Measurements from ENCODE around the gene ADAMTS15.
"Not testable (repeated sequence)": the region's sequence is repeated elsewhere in the genome, so short reads cannot be mapped to it uniquely, and the experiment has no call there.

ADAMTS15 gene

DNA sequence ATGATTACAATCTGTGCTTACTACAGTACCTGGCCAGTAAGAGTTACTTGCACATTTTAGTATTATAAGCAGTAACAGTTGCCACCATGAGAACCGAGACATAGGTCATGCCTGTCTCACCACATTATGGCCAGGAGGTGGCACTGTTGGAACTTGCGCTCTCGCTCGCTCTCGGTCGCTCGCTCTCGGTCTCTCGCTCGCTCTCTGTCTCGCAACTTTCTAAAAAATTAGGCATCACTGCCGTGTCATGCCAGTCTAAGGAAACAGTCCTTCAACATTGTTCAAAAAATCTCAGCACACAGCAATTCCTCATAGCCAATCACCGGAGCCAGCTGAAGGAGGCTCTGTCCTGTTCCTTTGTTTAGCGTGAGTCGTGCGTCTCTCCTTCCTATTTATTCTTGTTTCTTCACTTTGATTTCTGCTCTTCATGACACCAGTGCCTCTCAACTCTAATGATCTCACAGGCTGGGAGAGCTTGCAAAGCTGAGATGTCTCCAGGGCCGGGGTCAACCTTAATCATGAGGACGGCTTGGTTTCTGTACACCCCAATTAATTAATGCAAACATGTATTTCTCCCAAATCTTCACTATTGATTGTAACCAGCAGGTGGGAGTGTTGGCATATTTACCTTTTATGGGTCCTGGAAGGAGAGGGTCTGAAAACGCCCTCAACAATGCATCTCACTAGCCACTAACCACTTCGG is 13.8 kb upstream of the ADAMTS15 start:
- TF ChIP-seq CTCF (conservative IDR thresholded peaks at IDR 0.05; ENCODE audit: low read depth, low read length): peak; percentile 93
- H3K4me3 ChIP-seq (ENCODE audit: low read depth, low read length): peak overlapping the region; percentile 59
- DNase-seq (ENCODE audit: low read depth): peak; percentile 87

DNA sequence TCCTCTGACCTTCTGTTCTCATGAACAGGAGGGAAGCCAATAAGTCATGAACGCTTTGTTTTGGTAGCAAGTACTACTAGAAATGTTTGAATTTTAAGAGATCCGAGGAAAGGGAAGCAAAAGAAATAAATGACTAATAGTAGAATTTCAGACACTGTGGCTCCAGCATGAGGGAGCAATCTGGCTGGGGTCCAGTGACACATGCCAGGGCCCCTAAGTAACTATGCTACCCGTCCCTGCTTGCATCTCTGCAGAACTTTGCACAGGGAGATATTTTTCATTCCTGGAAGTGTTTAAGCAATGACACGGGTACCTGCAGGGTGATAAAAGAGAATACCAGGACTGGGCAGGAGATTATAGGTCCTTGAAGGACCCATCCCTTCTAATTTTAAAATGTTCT is 12.8 kb upstream of the ADAMTS15 start:
- no peak overlapping the region for H3K4me3 ChIP-seq (ENCODE audit: low read depth, low read length)
- DNase-seq (ENCODE audit: low read depth): no peak
- TF ChIP-seq CTCF (conservative IDR thresholded peaks at IDR 0.05; ENCODE audit: low read depth, low read length): no peak

DNA sequence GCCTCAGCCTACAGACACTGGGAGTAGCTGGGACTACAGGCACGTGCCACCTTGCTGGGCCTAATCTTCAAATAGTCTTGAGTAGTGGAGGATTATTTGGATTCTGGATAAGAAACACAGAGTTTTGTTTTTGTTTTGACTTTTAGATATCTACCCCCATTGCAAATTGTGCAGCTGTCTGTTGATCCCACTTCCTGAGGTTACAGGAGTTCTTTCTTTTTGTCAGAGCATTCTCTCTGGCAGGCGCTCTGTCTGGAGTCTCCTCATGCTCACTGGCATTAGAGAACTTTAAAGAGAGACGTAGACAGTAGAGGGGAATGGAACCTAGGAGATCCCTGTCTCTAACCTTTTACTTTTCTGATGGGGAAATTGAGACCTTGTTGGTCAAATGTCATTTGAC is 12.3 kb upstream of the ADAMTS15 start:
- no peak for TF ChIP-seq CTCF (conservative IDR thresholded peaks at IDR 0.05; ENCODE audit: low read depth, low read length)
- no peak for DNase-seq (ENCODE audit: low read depth)
- H3K4me3 ChIP-seq (ENCODE audit: low read depth, low read length): no peak overlapping the region

- DNase-seq (ENCODE audit: low read depth): no peak
- TF ChIP-seq CTCF (conservative IDR thresholded peaks at IDR 0.05; ENCODE audit: low read depth, low read length): no peak
- no peak overlapping the region for H3K4me3 ChIP-seq (ENCODE audit: low read depth, low read length)
These were observed 10.6 kb upstream of the ADAMTS15 start for GRCh38 chr11:130437848-130438247.

DNA sequence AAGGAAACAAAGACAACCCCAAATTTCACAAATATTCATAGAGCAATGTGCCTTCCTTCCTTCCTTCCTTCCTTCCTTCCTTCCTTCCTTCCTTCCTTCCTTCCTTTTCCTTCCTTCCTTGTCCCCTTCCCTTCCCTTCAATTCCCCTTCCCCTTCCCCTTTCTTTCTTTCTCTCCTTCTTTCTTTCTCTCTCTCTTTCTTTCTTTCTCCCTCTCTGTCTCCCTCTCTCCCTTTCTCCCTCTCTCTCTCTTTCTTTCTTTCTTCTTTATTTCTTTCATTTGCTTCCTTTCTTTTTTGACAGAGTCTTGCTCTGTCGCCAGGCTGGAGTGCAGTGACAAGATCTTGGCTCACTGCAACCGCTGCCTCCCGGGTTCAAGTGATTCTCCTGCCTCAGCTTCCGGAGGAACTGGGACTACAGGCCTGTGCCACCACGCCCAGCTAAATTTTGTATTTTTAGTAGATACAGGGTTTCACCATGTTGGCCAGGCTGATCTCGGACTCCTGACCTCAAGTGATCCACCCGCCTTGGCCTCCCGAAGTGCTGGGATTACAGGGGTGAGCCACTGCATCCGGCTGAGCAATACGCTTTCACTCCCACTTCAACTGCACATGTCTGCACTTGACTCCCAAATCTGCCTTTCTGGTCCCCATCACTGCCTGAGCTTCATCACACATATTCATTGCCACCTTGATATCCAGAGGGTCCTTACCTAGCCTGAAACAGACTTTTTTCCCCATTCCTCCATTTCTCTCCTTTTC is 9.9 kb upstream of the ADAMTS15 start:
- not testable (repeated sequence) for DNase-seq (ENCODE audit: low read depth); H3K4me3 ChIP-seq (ENCODE audit: low read depth, low read length)

- DNase-seq (ENCODE audit: low read depth): no peak
- TF ChIP-seq CTCF (conservative IDR thresholded peaks at IDR 0.05; ENCODE audit: low read depth, low read length): no peak
- H3K4me3 ChIP-seq (ENCODE audit: low read depth, low read length): no peak overlapping the region
These were observed 9.3 kb upstream of the ADAMTS15 start for GRCh38 chr11:130439160-130439519.

- TF ChIP-seq CTCF (conservative IDR thresholded peaks at IDR 0.05; ENCODE audit: low read depth, low read length): no peak
- DNase-seq (ENCODE audit: low read depth): no peak
- H3K4me3 ChIP-seq (ENCODE audit: low read depth, low read length): no peak overlapping the region
These were observed 8.6 kb upstream of the ADAMTS15 start for GRCh38 chr11:130439876-130440275.
